ENCODE data around the gene AMOTL2.

Gene AMOTL2

GRCh38 chr3:134374105-134374790 lies at the start of gene AMOTL2:
Gene AMOTL2 (minus strand): TSS chr3:134374447. CDS start chr3:134371433, 3,014 bp downstream.
- WGBS (ENCODE audit: insufficient coverage, insufficient read length) = no CpG with 5 or more reads among the region's 78 CpGs
- no peak within 1 kb of the TSS for H3K27ac ChIP-seq (ENCODE audit: low read length)
- peaks cover 3% of the 10 kb centered on the region; the same call in 1 of the 2 replicates for H3K27me3 ChIP-seq (ENCODE audit: control insufficient read depth, insufficient read depth, low read length)
- no peaks in the 10 kb centered on the region for H3K9me3 ChIP-seq (ENCODE audit: control insufficient read depth, insufficient read depth, low read length)
- peaks cover 10% of the 10 kb centered on the region for H3K4me1 ChIP-seq (ENCODE audit: control insufficient read depth, insufficient read depth, low read length)
- DNase-seq (ENCODE audit: low read depth, low spot score) = peak; percentile 93
- H3K4me3 ChIP-seq (ENCODE audit: low read length) = peak within 1 kb of the TSS; percentile 92
- H3K36me3 ChIP-seq (ENCODE audit: control insufficient read depth, insufficient read depth, low read length) = peaks cover 20% of the 10 kb centered on the region

- no peak for DNase-seq (ENCODE audit: low read depth, low spot score)
- no peaks in the 10 kb centered on the region for H3K36me3 ChIP-seq (ENCODE audit: control insufficient read depth, insufficient read depth, low read length)
- H3K4me3 ChIP-seq (ENCODE audit: low read length) = no peak overlapping the region
- H3K27ac ChIP-seq (ENCODE audit: low read length) = no peak overlapping the region
- no peaks in the 10 kb centered on the region for H3K9me3 ChIP-seq (ENCODE audit: control insufficient read depth, insufficient read depth, low read length)
- 0 out of 2 replicates have a peak, but pooled peaks cover 2% of the 10 kb centered on the region for H3K4me1 ChIP-seq (ENCODE audit: control insufficient read depth, insufficient read depth, low read length)
- no CpG with 5 or more reads among the region's 2 CpGs for WGBS (ENCODE audit: insufficient coverage, insufficient read length)
- no peaks in the 10 kb centered on the region for H3K27me3 ChIP-seq (ENCODE audit: control insufficient read depth, insufficient read depth, low read length)
Observed at GRCh38 chr3:134423153-134423552, 48.9 kb upstream of the AMOTL2 start.

GRCh38 chr3:134419960-134420321 lies 45.7 kb upstream of the AMOTL2 start:
- no peaks in the 10 kb centered on the region for H3K27me3 ChIP-seq (ENCODE audit: control insufficient read depth, insufficient read depth, low read length)
- no CpG with 5 or more reads among the region's 5 CpGs for WGBS (ENCODE audit: insufficient coverage, insufficient read length)
- no peak for DNase-seq (ENCODE audit: low read depth, low spot score)
- no peaks in the 10 kb centered on the region for H3K36me3 ChIP-seq (ENCODE audit: control insufficient read depth, insufficient read depth, low read length)
- H3K4me1 ChIP-seq (ENCODE audit: control insufficient read depth, insufficient read depth, low read length) = 0 out of 2 replicates have a peak, but pooled peaks cover 2% of the 10 kb centered on the region
- no peak overlapping the region for H3K4me3 ChIP-seq (ENCODE audit: low read length)
- H3K9me3 ChIP-seq (ENCODE audit: control insufficient read depth, insufficient read depth, low read length) = no peaks in the 10 kb centered on the region
- no peak overlapping the region for H3K27ac ChIP-seq (ENCODE audit: low read length)

- no peaks in the 10 kb centered on the region for H3K36me3 ChIP-seq (ENCODE audit: control insufficient read depth, insufficient read depth, low read length)
- 0 out of 2 replicates have a peak, but pooled peaks cover 2% of the 10 kb centered on the region for H3K4me1 ChIP-seq (ENCODE audit: control insufficient read depth, insufficient read depth, low read length)
- H3K27ac ChIP-seq (ENCODE audit: low read length) = no peak overlapping the region
- DNase-seq (ENCODE audit: low read depth, low spot score) = no peak
- H3K27me3 ChIP-seq (ENCODE audit: control insufficient read depth, insufficient read depth, low read length) = no peaks in the 10 kb centered on the region
- H3K9me3 ChIP-seq (ENCODE audit: control insufficient read depth, insufficient read depth, low read length) = no peaks in the 10 kb centered on the region
- no peak overlapping the region for H3K4me3 ChIP-seq (ENCODE audit: low read length)
- no CpG with 5 or more reads among the region's 5 CpGs for WGBS (ENCODE audit: insufficient coverage, insufficient read length)
Observed at GRCh38 chr3:134419214-134419959, 45.1 kb upstream of the AMOTL2 start.

GRCh38 chr3:134409041-134409440 lies 34.8 kb upstream of the AMOTL2 start:
- no peaks in the 10 kb centered on the region for H3K9me3 ChIP-seq (ENCODE audit: control insufficient read depth, insufficient read depth, low read length)
- no peak for DNase-seq (ENCODE audit: low read depth, low spot score)
- no peak overlapping the region for H3K4me3 ChIP-seq (ENCODE audit: low read length)
- no peak overlapping the region for H3K27ac ChIP-seq (ENCODE audit: low read length)
- H3K27me3 ChIP-seq (ENCODE audit: control insufficient read depth, insufficient read depth, low read length) = peaks cover 17% of the 10 kb centered on the region; the same call in 1 of the 2 replicates
- peaks cover 7% of the 10 kb centered on the region for H3K4me1 ChIP-seq (ENCODE audit: control insufficient read depth, insufficient read depth, low read length)
- H3K36me3 ChIP-seq (ENCODE audit: control insufficient read depth, insufficient read depth, low read length) = no peaks in the 10 kb centered on the region
- no CpG with 5 or more reads among the region's 1 CpG for WGBS (ENCODE audit: insufficient coverage, insufficient read length)

GRCh38 chr3:134407239-134407625 lies 33.0 kb upstream of the AMOTL2 start:
- peaks cover 20% of the 10 kb centered on the region; the same call in 1 of the 2 replicates for H3K27me3 ChIP-seq (ENCODE audit: control insufficient read depth, insufficient read depth, low read length)
- H3K27ac ChIP-seq (ENCODE audit: low read length) = no peak overlapping the region
- H3K9me3 ChIP-seq (ENCODE audit: control insufficient read depth, insufficient read depth, low read length) = no peaks in the 10 kb centered on the region
- no CpG with 5 or more reads among the region's 6 CpGs for WGBS (ENCODE audit: insufficient coverage, insufficient read length)
- H3K4me1 ChIP-seq (ENCODE audit: control insufficient read depth, insufficient read depth, low read length) = peaks cover 7% of the 10 kb centered on the region
- H3K4me3 ChIP-seq (ENCODE audit: low read length) = peak overlapping the region; percentile 47; the same call in 1 of the 2 replicates
- no peak for DNase-seq (ENCODE audit: low read depth, low spot score)
- H3K36me3 ChIP-seq (ENCODE audit: control insufficient read depth, insufficient read depth, low read length) = no peaks in the 10 kb centered on the region

- Histone ChIP-seq H3K27me3 (ENCODE audit: control insufficient read depth, insufficient read depth, low read length) (peaks cover 20% of the 10 kb centered on the region; the same call in 1 of the 2 replicates), H3K36me3 (ENCODE audit: control insufficient read depth, insufficient read depth, low read length) (no peaks in the 10 kb centered on the region), H3K4me1 (ENCODE audit: control insufficient read depth, insufficient read depth, low read length) (peaks cover 7% of the 10 kb centered on the region), H3K27ac (ENCODE audit: low read length) (no peak overlapping the region), H3K9me3 (ENCODE audit: control insufficient read depth, insufficient read depth, low read length) (no peaks in the 10 kb centered on the region), H3K4me3 (ENCODE audit: low read length) (peak overlapping the region; percentile 47; the same call in 1 of the 2 replicates)
- DNase-seq (ENCODE audit: low read depth, low spot score) = no peak
- WGBS (ENCODE audit: insufficient coverage, insufficient read length) = no CpG with 5 or more reads among the region's 64 CpGs
Observed at GRCh38 chr3:134406331-134407238, 32.3 kb upstream of the AMOTL2 start.

- DNase-seq (ENCODE audit: low read depth, low spot score) = no peak
- no peak overlapping the region for H3K27ac ChIP-seq (ENCODE audit: low read length)
- H3K4me3 ChIP-seq (ENCODE audit: low read length) = no peak overlapping the region
- WGBS (ENCODE audit: insufficient coverage, insufficient read length) = no CpG with 5 or more reads among the region's 4 CpGs
- H3K9me3 ChIP-seq (ENCODE audit: control insufficient read depth, insufficient read depth, low read length) = no peaks in the 10 kb centered on the region
- peaks cover 7% of the 10 kb centered on the region for H3K4me1 ChIP-seq (ENCODE audit: control insufficient read depth, insufficient read depth, low read length)
- H3K27me3 ChIP-seq (ENCODE audit: control insufficient read depth, insufficient read depth, low read length) = peaks cover 20% of the 10 kb centered on the region; the same call in 1 of the 2 replicates
- no peaks in the 10 kb centered on the region for H3K36me3 ChIP-seq (ENCODE audit: control insufficient read depth, insufficient read depth, low read length)
Observed at GRCh38 chr3:134404366-134404885, 30.2 kb upstream of the AMOTL2 start.

- H3K9me3 ChIP-seq (ENCODE audit: control insufficient read depth, insufficient read depth, low read length) = no peaks in the 10 kb centered on the region
- H3K27ac ChIP-seq (ENCODE audit: low read length) = no peak overlapping the region
- no peaks in the 10 kb centered on the region for H3K27me3 ChIP-seq (ENCODE audit: control insufficient read depth, insufficient read depth, low read length)
- no CpG with 5 or more reads among the region's 7 CpGs for WGBS (ENCODE audit: insufficient coverage, insufficient read length)
- no peaks in the 10 kb centered on the region for H3K36me3 ChIP-seq (ENCODE audit: control insufficient read depth, insufficient read depth, low read length)
- no peak for DNase-seq (ENCODE audit: low read depth, low spot score)
- H3K4me1 ChIP-seq (ENCODE audit: control insufficient read depth, insufficient read depth, low read length) = peaks cover 1% of the 10 kb centered on the region; the same call in 1 of the 2 replicates
- no peak overlapping the region for H3K4me3 ChIP-seq (ENCODE audit: low read length)
Observed at GRCh38 chr3:134397755-134398154, 23.5 kb upstream of the AMOTL2 start.

GRCh38 chr3:134395103-134395502 lies 20.9 kb upstream of the AMOTL2 start:
- Histone ChIP-seq H3K27ac (ENCODE audit: low read length) (no peak overlapping the region), H3K4me3 (ENCODE audit: low read length) (no peak overlapping the region), H3K27me3 (ENCODE audit: control insufficient read depth, insufficient read depth, low read length) (no peaks in the 10 kb centered on the region), H3K36me3 (ENCODE audit: control insufficient read depth, insufficient read depth, low read length) (no peaks in the 10 kb centered on the region), H3K4me1 (ENCODE audit: control insufficient read depth, insufficient read depth, low read length) (peaks cover 1% of the 10 kb centered on the region; the same call in 1 of the 2 replicates), H3K9me3 (ENCODE audit: control insufficient read depth, insufficient read depth, low read length) (no peaks in the 10 kb centered on the region)
- DNase-seq (ENCODE audit: low read depth, low spot score) = no peak
- no CpG with 5 or more reads among the region's 1 CpG for WGBS (ENCODE audit: insufficient coverage, insufficient read length)

All from iPS DF 6.9 (cell line).